H1 (cell line): ENCODE data around the gene KIAA0930. TPM values are rescaled to one million over a fixed set of nuclear protein-coding genes. Genes with fewer than 3 reads are reported as not detected.

Experiments
- CTCF ChIA-PET: fragments of 300-600 bp; sonication (Branson Sonifier 250); formaldehyde crosslinking; loops from one replicate; lab custom pipeline; 2021; ENCODE audit not compliant: partially characterized antibody; lab: Charles Lee
- POLR2A ChIA-PET: fragments of 300-600 bp; sonication (Branson Sonifier 250); formaldehyde crosslinking; loops from one replicate; lab custom pipeline; 2021; ENCODE audit warnings: inconsistent platforms; ENCODE audit not compliant: partially characterized antibody; lab: Charles Lee
- DNase-seq, 2 experiments: peaks; one replicate each; pipeline versions ENCODE4 v3.0.0 to v3.0.0-alpha.2; 2010 to 2022; ENCODE audit warnings: low spot score in 2 of 2, low read depth in 1 of 2, mixed read lengths in 1 of 2
- FAIRE-seq: peaks from 2 replicates; lab custom pipeline; 2011; peaks lifted over from hg19 to GRCh38; lab: Jason Lieb, UNC
- H2AFZ ChIP-seq: 2 replicates; pipeline ENCODE4 v1.8.1; 2012; ENCODE audit warnings: low read length, inconsistent platforms
- H2AK5ac ChIP-seq: 2 replicates; pipeline ENCODE4 v1.6.1; 2013; ENCODE audit warnings: low read depth, low read length
- H2BK120ac ChIP-seq: replicated peaks from 2 replicates; pipeline ENCODE3; 2013; ENCODE audit warnings: low read depth, low read length, inconsistent platforms
- H2BK12ac ChIP-seq: 2 replicates; pipeline ENCODE4 v1.6.1; 2013; ENCODE audit warnings: low read depth, low read length
- H2BK15ac ChIP-seq: 2 replicates; pipeline ENCODE4 v1.6.1; 2013; ENCODE audit warnings: low read length
- H2BK20ac ChIP-seq: 2 replicates; pipeline ENCODE4 v1.6.1; 2013; ENCODE audit warnings: low read length
- H2BK5ac ChIP-seq: 2 replicates; pipeline ENCODE4 v1.6.1; 2013; ENCODE audit warnings: low read depth, low read length
- H3K14ac ChIP-seq: 2 replicates; pipeline ENCODE4 v1.6.1; 2013; ENCODE audit warnings: inconsistent platforms; ENCODE audit not compliant: insufficient read length
- H3K18ac ChIP-seq: 2 replicates; pipeline ENCODE4 v1.6.1; 2013; ENCODE audit warnings: low read length; ENCODE audit errors: extremely low read depth
- H3K23ac ChIP-seq: 2 replicates; pipeline ENCODE4 v1.6.1; 2013; ENCODE audit warnings: inconsistent platforms; ENCODE audit not compliant: insufficient read length
- H3K23me2 ChIP-seq: 2 replicates; pipeline ENCODE4 v1.6.1; 2013; ENCODE audit warnings: low read depth, low read length
- H3K27ac ChIP-seq: 2 replicates; pipeline ENCODE4 v1.6.1; 2011; ENCODE audit warnings: low read depth, low read length, inconsistent platforms
- H3K27me3 ChIP-seq, 4 experiments: replicated peaks in 1 of 4; 1 replicate in 1 of 4; 2 replicates in 3 of 4; pipeline versions ENCODE4 v1.6.1 to v1.8.1; 2011 to 2013; ENCODE audit warnings: low read length in 3 of 4, mild to moderate bottlenecking in 3 of 4, inconsistent platforms in 2 of 4, mixed read lengths in 2 of 4, moderate library complexity in 1 of 4; ENCODE audit not compliant: control insufficient read depth in 3 of 4, insufficient read depth in 3 of 4; ENCODE audit errors: extremely low read depth in 1 of 4
- H3K36me3 ChIP-seq, 4 experiments: 2 replicates each; pipeline versions ENCODE4 v1.6.1 to v1.8.1; 2011 to 2013; ENCODE audit warnings: mild to moderate bottlenecking in 4 of 4, low read length in 3 of 4, moderate library complexity in 2 of 4, control low read depth in 1 of 4, inconsistent platforms in 1 of 4; ENCODE audit not compliant: insufficient read depth in 4 of 4, control insufficient read depth in 2 of 4
- H3K4ac ChIP-seq: replicated peaks from 2 replicates; pipeline ENCODE3; 2013; ENCODE audit warnings: low read length, low read depth, mixed read lengths, inconsistent platforms; ENCODE audit not compliant: insufficient read length
- H3K4me1 ChIP-seq, 4 experiments: replicated peaks in 1 of 4; 1 replicate in 1 of 4; 2 replicates in 3 of 4; pipeline versions ENCODE4 v1.6.1 to v1.8.1; 2011 to 2013; ENCODE audit warnings: low read length in 3 of 4, inconsistent platforms in 2 of 4, mixed read lengths in 1 of 4; ENCODE audit not compliant: insufficient read depth in 4 of 4, control insufficient read depth in 3 of 4
- H3K4me2 ChIP-seq, 2 experiments: 2 replicates each; pipeline versions ENCODE4 v1.6.1 to v1.8.1; 2011 to 2013; ENCODE audit warnings: low read depth in 2 of 2, low read length in 2 of 2, control low read depth in 1 of 2, inconsistent platforms in 1 of 2, mild to moderate bottlenecking in 1 of 2; ENCODE audit not compliant: insufficient read depth in 1 of 2
- H3K4me3 ChIP-seq, 4 experiments: fragments of 200-600, 300-600 bp in 1 of 4; sonication (generic), shearing (Covaris generic), sonication (Bioruptor Twin) in 1 of 4; 2 replicates each; pipeline versions ENCODE4 v1.5.1 to v1.8.1; 2011 to 2016; ENCODE audit warnings: low read length in 4 of 4, low read depth in 3 of 4, control low read depth in 2 of 4, inconsistent platforms in 2 of 4, mild to moderate bottlenecking in 2 of 4, mixed read lengths in 1 of 4, moderate library complexity in 1 of 4; ENCODE audit not compliant: insufficient read depth in 2 of 4; ENCODE audit errors: extremely low read depth in 1 of 4
- H3K56ac ChIP-seq: replicated peaks from 2 replicates; pipeline ENCODE3; 2013; ENCODE audit warnings: low read depth, mild to moderate bottlenecking, mixed read lengths, low read length, inconsistent platforms; ENCODE audit not compliant: insufficient read length
- H3K79me1 ChIP-seq: 2 replicates; pipeline ENCODE4 v1.6.1; 2013; ENCODE audit warnings: low read depth, low read length, control low read depth
- H3K79me2 ChIP-seq, 2 experiments: 2 replicates each; pipeline versions ENCODE4 v1.6.1 to v1.8.1; 2012 to 2013; ENCODE audit warnings: low read length in 2 of 2, mild to moderate bottlenecking in 2 of 2, inconsistent platforms in 1 of 2; ENCODE audit not compliant: insufficient read depth in 2 of 2, control insufficient read depth in 1 of 2
- H3K9ac ChIP-seq, 4 experiments: replicated peaks in 1 of 4; 1 replicate in 1 of 4; 2 replicates in 3 of 4; pipeline versions ENCODE4 v1.6.1 to v1.8.1; 2011 to 2013; ENCODE audit warnings: low read depth in 3 of 4, low read length in 3 of 4, control low read depth in 2 of 4, mild to moderate bottlenecking in 2 of 4, moderate library complexity in 2 of 4, inconsistent platforms in 1 of 4; ENCODE audit errors: extremely low read depth in 1 of 4
- H3K9me3 ChIP-seq, 2 experiments: 2 replicates each; pipeline versions ENCODE4 v1.6.1 to v1.8.1; 2012 to 2013; ENCODE audit warnings: mild to moderate bottlenecking in 2 of 2, moderate library complexity in 2 of 2, control low read depth in 1 of 2, inconsistent platforms in 1 of 2, low read depth in 1 of 2, low read length in 1 of 2, mixed read lengths in 1 of 2; ENCODE audit not compliant: insufficient read depth in 2 of 2
- H4K20me1 ChIP-seq, 2 experiments: replicated peaks in 1 of 2; 2 replicates each; pipeline versions ENCODE3 to v1.8.1; 2011 to 2013; ENCODE audit warnings: inconsistent platforms in 2 of 2, low read length in 2 of 2, mild to moderate bottlenecking in 1 of 2; ENCODE audit not compliant: insufficient read depth in 2 of 2, control insufficient read depth in 1 of 2
- H4K5ac ChIP-seq: 2 replicates; pipeline ENCODE4 v1.6.1; 2013; ENCODE audit warnings: low read length, low read depth, mixed read lengths, inconsistent platforms; ENCODE audit not compliant: insufficient read length
- H4K8ac ChIP-seq: 2 replicates; pipeline ENCODE4 v1.8.0; 2013; ENCODE audit warnings: mild to moderate bottlenecking, moderate library complexity, low read length, inconsistent platforms; ENCODE audit not compliant: insufficient read depth; ENCODE audit errors: extremely low read depth
- H4K91ac ChIP-seq: replicated peaks from 2 replicates; pipeline ENCODE3; 2013; ENCODE audit warnings: low read length, mixed read lengths, inconsistent platforms; ENCODE audit not compliant: insufficient read length
- BRCA1 ChIP-seq: IDR thresholded peaks from 2 replicates; pipeline ENCODE4 v1.6.1; 2012; ENCODE audit warnings: low read depth, low read length, improper control_type of control experiment
- CBX8 ChIP-seq: fragments of 300-800, 300-1000 bp; sonication (generic); IDR thresholded peaks from 2 replicates; pipeline ENCODE4 v1.7.1; 2016; ENCODE audit warnings: low read depth, low read length, borderline replicate concordance
- CEBPB ChIP-seq: IDR thresholded peaks from 2 replicates; pipeline ENCODE4 v1.6.1; 2012; ENCODE audit warnings: low read depth, low read length
- EGR1 ChIP-seq: IDR thresholded peaks from 2 replicates; pipeline ENCODE4 v1.6.1; 2011; ENCODE audit warnings: low read depth, low read length, borderline replicate concordance
- POU5F1 ChIP-seq: IDR thresholded peaks from 2 replicates; pipeline ENCODE4 v1.6.1; 2011; ENCODE audit warnings: low read depth, mild to moderate bottlenecking, low read length, moderate library complexity
- TAF7 ChIP-seq: optimal IDR thresholded peaks from 2 replicates; pipeline ENCODE3; 2011; ENCODE audit warnings: low read depth, mild to moderate bottlenecking, inconsistent platforms, low read length, moderate library complexity, borderline replicate concordance
- TCF12 ChIP-seq: IDR thresholded peaks from 2 replicates; pipeline ENCODE4 v1.6.1; 2011; ENCODE audit warnings: low read depth, mild to moderate bottlenecking, low read length
- WGBS, 2 experiments: shearing (Covaris generic) in 1 of 2; methylation state at CpG; one replicate each; pipeline versions ENCODE4 v1.1.6 to v1.1.7; 2013 to 2015; ENCODE audit warnings: low lambda C conversion rate in 2 of 2, mixed read lengths in 2 of 2, inconsistent platforms in 1 of 2, low coverage in 1 of 2, missing lambda C conversion rate in 1 of 2; ENCODE audit not compliant: insufficient replicate concordance in 2 of 2, insufficient coverage in 1 of 2, insufficient read length in 1 of 2; ENCODE audit errors: extremely low coverage in 1 of 2, missing lambda C conversion rate in 1 of 2; 5-methylcytosine and 5-hydroxymethylcytosine counted together
- polyA plus RNA-seq, 7 experiments: library from polyadenylated mRNA; depleted of rRNA in 3 of 7; stranded (reverse) in 5 of 7; unstranded in 2 of 7; fragments of >200 nt in 5 of 7; fragments of 200-250 nt in 2 of 7; gene quantifications; 1 replicate in 5 of 7; 2 replicates in 1 of 7; 4 replicates in 1 of 7; pipeline versions ENCODE4 v1.2.1 to v1.2.3, GENCODE V29; 2011 to 2013; ENCODE audit warnings: missing spikeins in 2 of 7, mixed read lengths in 2 of 7
- total RNA-seq: library from RNA; stranded (reverse); fragmentation: NEBNext Ultra II Directional; extraction: Animal tissue kit (Norgen Biotek cat#: 25700); gene quantifications from 2 replicates; pipeline ENCODE4 v1.2.1, GENCODE V29; 2021

KIAA0930 gene
- total and polyA plus RNA-seq, 2 of the 8 experiments (the other 6 are each of a cell fraction or from before 2014, with no cell fraction given) = 61.9 to 66.1 TPM

GRCh38 chr22:45199723-45200122, 41.0 kb downstream of the KIAA0930 start:
- Histone ChIP-seq H2BK15ac (no peak overlapping the region), H3K4me3 (no peak overlapping the region), H3K9ac (no peak overlapping the region), H3K79me2 (no peaks in the 10 kb centered on the region), H3K27ac (no peak overlapping the region), H4K8ac (no peak overlapping the region), H3K56ac (no peak overlapping the region), H3K36me3 (peaks cover 0 to 6% (median 3%) of the 10 kb centered on the region in 4 experiments; a peak in 3 of 8 replicates), H2AFZ (no peak overlapping the region), H2BK20ac (no peak overlapping the region), H3K4ac (no peak overlapping the region), H4K91ac (no peak overlapping the region), H3K14ac (no peak overlapping the region), H2BK5ac (no peak overlapping the region; the same call in 1 of the 2 replicates), H2BK12ac (no peak overlapping the region), H4K5ac (no peak overlapping the region), H3K79me1 (no peaks in the 10 kb centered on the region), H3K23me2 (no peaks in the 10 kb centered on the region), H2BK120ac (no peak overlapping the region), H3K4me2 (no peak overlapping the region), H3K18ac (no peak overlapping the region), H3K4me1 (peaks cover 0 to 18% (median 3%) of the 10 kb centered on the region in 4 experiments; a peak in 3 of 7 replicates), H3K9me3 (no peaks in the 10 kb centered on the region), H2AK5ac (no peak overlapping the region), H4K20me1 (peaks cover 5 to 7% of the 10 kb centered on the region in 2 experiments), H3K23ac (no peak overlapping the region), H3K27me3 (no peaks in the 10 kb centered on the region)
- no peak for FAIRE-seq
- 94% methylated on average over 16 of the region's 16 CpGs; no CpG with 5 or more reads in 1 of the 2 experiments for WGBS, 2 experiments
- DNase-seq = no peak
- CTCF ChIA-PET = interaction anchor here (0.9 to 2.0 kb wide), 2 partner anchors 9 to 12 kb away, joined by 4 to 20 read pairs; no protein-coding TSS in a partner anchor
- POLR2A ChIA-PET = no interaction called here
- TF ChIP-seq EGR1 = no peak
- no peak for TF ChIP-seq CBX8
- no peak for TF ChIP-seq POU5F1
- no peak for TF ChIP-seq BRCA1
- no peak for TF ChIP-seq CEBPB
- TF ChIP-seq TAF7 = no peak
- no peak for TF ChIP-seq TCF12
